K562 (cell line): ENCODE data around the gene PPP6R1. TPM values are rescaled to one million over a fixed set of nuclear protein-coding genes. Genes with fewer than 3 reads are reported as not detected.

Experiments used
- ATAC-seq: fragments of 200-7000 bp; cut with Tn5 transposase; 3 replicates; pipeline ENCODE4 v1.9.1; 2020; ENCODE audit warnings: moderate library complexity
- BruUV-seq: library from RNA; stranded (reverse); fragments of 400-500 nt; replicated peaks from 2 replicates; lab custom pipeline; 2021; lab: Mats Ljungman, UMichigan
- CTCF ChIA-PET: fragments of 300-600 bp; formaldehyde crosslinking; extraction: SDS; loops from one replicate; lab custom pipeline; 2021; ENCODE audit warnings: low intra/inter-chr PET ratio; lab: Yijun Ruan, JAX
- POLR2A ChIA-PET: fragments of 300-600, 350-650 bp; sonication (Branson Sonifier 250); formaldehyde crosslinking; extraction: SDS; loops from one replicate; lab custom pipeline; 2021; ENCODE audit warnings: antibody characterized with exemption, inconsistent platforms; lab: Yijun Ruan, JAX
- DNase-seq, 4 experiments: peaks; one replicate each; pipeline versions ENCODE4 v3.0.0 to v3.0.0-alpha.2; 2011 to 2018; ENCODE audit warnings: low spot score in 3 of 4, mixed read lengths in 3 of 4; ENCODE audit errors: extremely low read depth in 1 of 4
- FAIRE-seq: peaks from 2 replicates; lab custom pipeline; 2011; peaks lifted over from hg19 to GRCh38; lab: Jason Lieb, UNC
- H2AFZ ChIP-seq: 2 replicates; pipeline ENCODE4 v1.6.0; 2011; ENCODE audit warnings: low read depth, low read length, control low read depth, inconsistent platforms
- H3K27ac ChIP-seq: fragments of 200-600 bp; 3 replicates; pipeline ENCODE4 v1.8.0; 2011; ENCODE audit warnings: low read depth, mild to moderate bottlenecking, control low read depth, inconsistent platforms, low read length, moderate library complexity, mixed read lengths; ENCODE audit errors: extremely low read depth
- H3K27me3 ChIP-seq, 2 experiments: fragments of 300-600 bp in 1 of 2; 2 replicates in 1 of 2; 3 replicates in 1 of 2; pipeline versions ENCODE4 v1.6.0 to v1.8.0; 2011; ENCODE audit warnings: inconsistent platforms in 2 of 2, low read length in 2 of 2, mild to moderate bottlenecking in 1 of 2, mixed read lengths in 1 of 2, moderate library complexity in 1 of 2; ENCODE audit not compliant: control insufficient read depth in 2 of 2, insufficient read depth in 2 of 2
- H3K36me3 ChIP-seq: fragments of 300-600 bp; 3 replicates; pipeline ENCODE4 v1.8.0; 2011; ENCODE audit warnings: mild to moderate bottlenecking, low read length, inconsistent platforms; ENCODE audit not compliant: control insufficient read depth, insufficient read depth
- H3K4me1 ChIP-seq, 2 experiments: fragments of 200-600 bp in 1 of 2; replicated peaks in 1 of 2; 2 replicates in 1 of 2; 3 replicates in 1 of 2; pipeline versions ENCODE4 v1.5.1 to v1.8.0; 2011; ENCODE audit warnings: inconsistent platforms in 2 of 2, low read length in 2 of 2, mild to moderate bottlenecking in 1 of 2, mixed read lengths in 1 of 2, moderate library complexity in 1 of 2; ENCODE audit not compliant: control insufficient read depth in 2 of 2, insufficient read depth in 2 of 2
- H3K4me2 ChIP-seq: 2 replicates; pipeline ENCODE4 v1.6.1; 2011; ENCODE audit warnings: low read length, control low read depth, inconsistent platforms, mixed read lengths; ENCODE audit not compliant: insufficient read depth
- H3K4me3 ChIP-seq: fragments of 200-600 bp; sonication (generic), shearing (Covaris generic); 2 replicates; pipeline ENCODE4 v1.5.1; 2016; ENCODE audit warnings: control low read depth, inconsistent platforms
- H3K79me2 ChIP-seq: fragments of 200-600 bp; 3 replicates; pipeline ENCODE4 v1.8.0; 2011; ENCODE audit warnings: low read length, inconsistent platforms; ENCODE audit not compliant: control insufficient read depth, insufficient read depth
- H3K9ac ChIP-seq, 2 experiments: 2 replicates each; pipeline versions ENCODE4 v1.6.0 to v1.6.1; 2011; ENCODE audit warnings: low read depth in 2 of 2, low read length in 2 of 2, control low read depth in 1 of 2, inconsistent platforms in 1 of 2, mild to moderate bottlenecking in 1 of 2, mixed read lengths in 1 of 2; ENCODE audit not compliant: insufficient read depth in 1 of 2
- H3K9me1 ChIP-seq: one replicate; pipeline ENCODE4 v1.6.0; 2011; ENCODE audit warnings: inconsistent platforms, mild to moderate bottlenecking, low read length, moderate library complexity; ENCODE audit not compliant: control insufficient read depth, insufficient read depth
- H3K9me3 ChIP-seq: replicated peaks from 2 replicates; pipeline ENCODE4 v1.5.1; 2011; ENCODE audit warnings: low read depth, low read length, inconsistent platforms; ENCODE audit not compliant: control insufficient read depth, insufficient read depth
- H4K20me1 ChIP-seq: replicated peaks from 2 replicates; pipeline ENCODE4 v1.6.1; 2011; ENCODE audit warnings: low read length, inconsistent platforms, mixed read lengths; ENCODE audit not compliant: control insufficient read depth, insufficient read depth
- L3MBTL2 ChIP-seq: fragments of 450-650 bp; IDR thresholded peaks from 2 replicates; pipeline ENCODE4 v1.6.1; 2016; ENCODE audit warnings: mild to moderate bottlenecking, moderate library complexity
- POLR2G ChIP-seq: fragments of 200-400 bp; formaldehyde crosslinking; IDR thresholded peaks from 2 replicates; pipeline ENCODE4 v1.6.1; 2017; ENCODE audit warnings: low read depth, mild to moderate bottlenecking, antibody characterized with exemption, low read length, moderate library complexity
- TAF9B ChIP-seq: fragments of 450-650 bp; IDR thresholded peaks from 2 replicates; pipeline ENCODE4 v1.6.1; 2018; ENCODE audit warnings: mild to moderate bottlenecking; ENCODE audit not compliant: partially characterized antibody
- ZNF232 ChIP-seq: sonication (generic); formaldehyde crosslinking; IDR thresholded peaks from 2 replicates; pipeline ENCODE4 v1.8.0; 2022; ENCODE audit warnings: mild to moderate bottlenecking, missing genetic modification reagents
- ZNF431 ChIP-seq: sonication (generic); formaldehyde crosslinking; IDR thresholded peaks from 2 replicates; pipeline ENCODE4 v1.8.0; 2022; ENCODE audit warnings: mild to moderate bottlenecking, missing genetic modification reagents
- WGBS: fragments of 100-300 bp; shearing (Covaris generic); methylation state at CpG from one replicate; pipeline ENCODE4 v1.1.6; 2016; ENCODE audit warnings: low coverage, mixed read lengths; ENCODE audit not compliant: insufficient coverage; ENCODE audit errors: missing lambda C conversion rate; 5-methylcytosine and 5-hydroxymethylcytosine counted together
- in situ Hi-C: fragments of 300-500 bp; cut with MboI; formaldehyde crosslinking; loops from 4 replicates; pipeline ENCODE4 v1.15.0; 2018; ENCODE audit warnings: inconsistent platforms, mixed read lengths
- intact Hi-C: fragments of 100-400 bp; cut with micrococcal nuclease; formaldehyde crosslinking; loops from 2 replicates; pipeline ENCODE4 v1.14.2; 2022
- polyA plus RNA-seq, 8 experiments: library from polyadenylated mRNA; depleted of rRNA in 4 of 8; stranded (reverse) in 5 of 8; unstranded in 3 of 8; fragments of >200 nt; fragmentation: Nextera tagmentation in 2 of 8; fragmentation: Illumina TruSeq in 1 of 8; extraction: Ambion mirVana in 2 of 8; extraction: Trizol in 1 of 8; gene quantifications; 2 replicates each; pipeline versions ENCODE4 v1.2.1 to v1.2.3, GENCODE V29; 2011 to 2014; ENCODE audit warnings: inconsistent platforms in 1 of 8, missing spikeins in 1 of 8
- total RNA-seq, 7 experiments: library from RNA; depleted of rRNA in 6 of 7; stranded (reverse); fragments of >200 nt in 6 of 7; fragmentation: Illumina TruSeq in 2 of 7; extraction: Trizol in 2 of 7; gene quantifications; 2 replicates each; pipeline versions ENCODE4 v1.2.1 to v1.2.3, GENCODE V29; 2011 to 2021; ENCODE audit warnings: low replicate concordance in 1 of 7

PPP6R1 gene
- total and polyA plus RNA-seq, 9 of the 15 experiments (the other 6 are each of a cell fraction or from before 2014, with no cell fraction given) = 0.48 to 135 (median 37.2) TPM

DNA sequence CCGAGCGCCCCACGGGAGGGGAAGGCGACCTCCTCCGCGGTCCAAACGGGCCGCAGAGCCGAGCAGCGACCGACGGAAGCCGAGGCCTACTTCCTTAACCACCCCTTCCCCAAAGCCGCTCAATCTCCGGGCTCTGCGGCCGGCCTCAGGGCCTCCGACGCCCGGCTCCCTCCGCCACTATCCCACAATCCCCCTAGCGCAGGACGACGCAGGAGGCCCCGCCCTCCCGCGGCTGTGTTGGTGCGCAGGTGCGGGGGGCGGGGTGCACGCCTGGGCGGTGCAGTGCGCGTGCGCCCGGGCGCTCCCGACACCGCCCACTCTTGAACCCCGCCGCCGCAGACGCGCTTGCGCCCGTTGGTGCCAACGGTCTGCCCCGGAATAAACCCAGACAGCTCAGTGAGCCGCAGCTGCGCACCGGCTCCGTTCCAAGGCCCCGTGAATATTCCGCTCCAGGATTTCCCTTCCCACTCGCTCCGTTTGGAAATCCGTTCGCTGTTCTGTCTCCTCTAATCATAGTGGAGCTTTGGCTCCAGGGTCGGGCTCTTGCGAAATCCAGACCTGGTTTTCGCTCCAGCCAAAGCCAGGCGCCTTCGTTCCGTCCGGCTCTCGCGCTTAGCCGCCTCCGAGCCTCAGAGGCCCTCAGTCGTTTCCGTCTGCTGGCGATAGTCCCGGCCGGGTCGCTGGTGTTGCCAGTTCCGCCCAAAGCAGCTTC, at the start of gene PPP6R1 (continued):
- TF ChIP-seq ZNF431 (CRISPR knock-in tag) (0 out of 2 replicates have a peak, but pooled peaks have one; percentile 44), ZNF232 (CRISPR knock-in tag) (no peak), TAF9B (peak; percentile 89)

DNA sequence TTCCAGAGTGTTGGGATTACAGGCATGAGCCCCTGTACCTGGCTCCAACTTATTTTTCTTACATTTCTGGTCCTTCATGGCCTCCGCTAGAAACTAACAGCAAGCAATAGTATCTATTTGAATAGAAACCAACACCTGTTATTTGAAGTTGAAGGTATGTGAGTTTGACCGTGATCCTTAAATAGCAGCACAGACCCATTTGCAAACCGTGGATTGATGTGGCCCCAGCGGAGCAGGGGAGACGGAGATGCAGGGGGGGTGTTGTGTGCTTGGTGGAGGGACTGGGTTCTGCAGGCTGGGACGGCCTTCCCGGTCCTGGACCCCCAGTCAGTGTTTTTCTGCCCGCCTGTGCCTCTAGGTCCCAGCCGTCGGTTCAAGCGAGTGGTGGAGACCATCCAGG, 49.5 kb upstream of the PPP6R1 start:
- 70% methylated on average over 7 of the region's 11 CpGs for WGBS
- Histone ChIP-seq H3K9me1 (no peaks in the 10 kb centered on the region), H3K36me3 (peaks cover 5% of the 10 kb centered on the region; the same call in 1 of the 3 replicates), H3K4me1 (peaks cover 0 to 47% of the 10 kb centered on the region in 2 experiments; a peak in 3 of 5 replicates), H3K27me3 (no peaks in the 10 kb centered on the region), H2AFZ (no peak overlapping the region), H3K79me2 (no peaks in the 10 kb centered on the region), H3K9ac (peak overlapping the region in 1 of 2 experiments; percentile 40; a peak in 1 of 4 replicates), H3K4me3 (no peak overlapping the region), H3K4me2 (no peak overlapping the region), H4K20me1 (no peaks in the 10 kb centered on the region)
- in situ Hi-C loops = no loop called here
- DNase-seq = no peak
- no TSS peak for BruUV-seq
- POLR2A ChIA-PET = no interaction called here
- no peak for FAIRE-seq
- intact Hi-C loops = no loop called here
- no peak for ATAC-seq
- CTCF ChIA-PET = no interaction called here
- 0 out of 2 replicates have a peak, but pooled peaks have one; percentile 24 for TF ChIP-seq POLR2G
- TF ChIP-seq L3MBTL2 = no peak
- TF ChIP-seq, all 486 proteins: peak for 1
- no peaks in the 10 kb centered on the region; the same call in 1 of the 2 replicates for H3K9me3 ChIP-seq
- no peak overlapping the region for H3K27ac ChIP-seq
